Osteocyte (in vitro differentiated cells): ENCODE data around the gene GADL1. TPM values are rescaled to one million over a fixed set of nuclear protein-coding genes. Genes with fewer than 3 reads are reported as not detected.
A peak's percentile ranks its signal among the peaks of the same experiment; 100 is the strongest.

Source experiments
- DNase-seq: peaks from one replicate; pipeline ENCODE4 v3.0.0; 2021; ENCODE audit warnings: mixed read lengths; ENCODE audit not compliant: unreplicated experiment; ENCODE audit errors: extremely low spot score
- H3K27ac Mint-ChIP-seq: one replicate; pipeline ENCODE4 v1.8.0; 2021; ENCODE audit warnings: mild to moderate bottlenecking, mixed read lengths; ENCODE audit not compliant: unreplicated experiment
- H3K27me3 Mint-ChIP-seq: one replicate; pipeline ENCODE4 v1.8.0; 2021; ENCODE audit warnings: mixed read lengths; ENCODE audit not compliant: unreplicated experiment
- H3K36me3 Mint-ChIP-seq: one replicate; pipeline ENCODE4 v1.8.0; 2021; ENCODE audit warnings: mixed read lengths; ENCODE audit not compliant: unreplicated experiment
- H3K4me1 Mint-ChIP-seq: one replicate; pipeline ENCODE4 v1.8.0; 2021; ENCODE audit warnings: mixed read lengths; ENCODE audit not compliant: unreplicated experiment
- H3K4me3 Mint-ChIP-seq: one replicate; pipeline ENCODE4 v1.8.0; 2021; ENCODE audit warnings: mild to moderate bottlenecking, moderate library complexity, mixed read lengths; ENCODE audit not compliant: unreplicated experiment
- H3K9me3 Mint-ChIP-seq: one replicate; pipeline ENCODE4 v1.8.0; 2021; ENCODE audit warnings: mixed read lengths; ENCODE audit not compliant: unreplicated experiment
- total RNA-seq: library from RNA; stranded (reverse); gene quantifications from 2 replicates; pipeline ENCODE4 v1.2.1, GENCODE V29; 2021
- TF ChIP-seq, protein P1 (sequence below): fragments of 200-600 bp; sonication (generic); IDR thresholded peaks from 2 replicates; pipeline ENCODE4 v1.5.0; 2021; ENCODE audit warnings: antibody characterized with exemption, mild to moderate bottlenecking, moderate library complexity

Gene GADL1
- total RNA-seq, 1 donor from 2014 or later, result not detected

DNA sequence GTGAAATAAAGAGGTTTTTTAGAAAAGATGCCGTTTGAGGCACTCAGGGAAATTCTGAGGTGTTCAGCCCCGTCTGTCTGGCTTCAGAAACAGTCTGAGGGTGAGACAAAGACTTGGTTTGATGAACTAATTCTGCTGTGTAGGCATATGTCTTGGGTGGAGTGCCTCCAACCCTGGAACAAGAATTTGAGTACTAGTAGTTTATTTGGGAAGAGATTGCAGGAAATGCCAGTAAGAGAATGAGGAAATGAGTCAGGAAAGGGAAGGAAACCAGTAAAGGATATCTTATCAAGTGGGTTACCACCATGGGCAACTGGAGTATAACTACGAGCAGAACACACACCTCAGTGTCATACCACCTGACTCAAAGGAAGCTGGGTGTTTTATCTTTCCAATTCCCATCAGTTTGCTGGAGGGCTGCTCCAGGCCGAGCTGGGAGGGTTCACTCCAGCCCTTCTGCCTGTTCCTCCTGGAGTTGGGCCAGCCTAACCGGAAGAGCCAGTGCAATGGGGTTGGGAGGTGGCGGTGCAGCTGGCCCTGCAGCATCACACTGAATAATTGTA, 212.7 kb downstream of the GADL1 start:
- no peaks in the 10 kb centered on the region for H3K9me3 Mint-ChIP-seq
- no peaks in the 10 kb centered on the region for H3K27me3 Mint-ChIP-seq
- peaks cover 45% of the 10 kb centered on the region for H3K4me1 Mint-ChIP-seq
- TF ChIP-seq, protein P1, sequence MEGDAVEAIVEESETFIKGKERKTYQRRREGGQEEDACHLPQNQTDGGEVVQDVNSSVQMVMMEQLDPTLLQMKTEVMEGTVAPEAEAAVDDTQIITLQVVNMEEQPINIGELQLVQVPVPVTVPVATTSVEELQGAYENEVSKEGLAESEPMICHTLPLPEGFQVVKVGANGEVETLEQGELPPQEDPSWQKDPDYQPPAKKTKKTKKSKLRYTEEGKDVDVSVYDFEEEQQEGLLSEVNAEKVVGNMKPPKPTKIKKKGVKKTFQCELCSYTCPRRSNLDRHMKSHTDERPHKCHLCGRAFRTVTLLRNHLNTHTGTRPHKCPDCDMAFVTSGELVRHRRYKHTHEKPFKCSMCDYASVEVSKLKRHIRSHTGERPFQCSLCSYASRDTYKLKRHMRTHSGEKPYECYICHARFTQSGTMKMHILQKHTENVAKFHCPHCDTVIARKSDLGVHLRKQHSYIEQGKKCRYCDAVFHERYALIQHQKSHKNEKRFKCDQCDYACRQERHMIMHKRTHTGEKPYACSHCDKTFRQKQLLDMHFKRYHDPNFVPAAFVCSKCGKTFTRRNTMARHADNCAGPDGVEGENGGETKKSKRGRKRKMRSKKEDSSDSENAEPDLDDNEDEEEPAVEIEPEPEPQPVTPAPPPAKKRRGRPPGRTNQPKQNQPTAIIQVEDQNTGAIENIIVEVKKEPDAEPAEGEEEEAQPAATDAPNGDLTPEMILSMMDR, result no peak
- H3K36me3 Mint-ChIP-seq, result peaks cover 52% of the 10 kb centered on the region
- DNase-seq, result no peak
- H3K27ac Mint-ChIP-seq, result peak overlapping the region; percentile 89
- peak overlapping the region; percentile 39 for H3K4me3 Mint-ChIP-seq

DNA sequence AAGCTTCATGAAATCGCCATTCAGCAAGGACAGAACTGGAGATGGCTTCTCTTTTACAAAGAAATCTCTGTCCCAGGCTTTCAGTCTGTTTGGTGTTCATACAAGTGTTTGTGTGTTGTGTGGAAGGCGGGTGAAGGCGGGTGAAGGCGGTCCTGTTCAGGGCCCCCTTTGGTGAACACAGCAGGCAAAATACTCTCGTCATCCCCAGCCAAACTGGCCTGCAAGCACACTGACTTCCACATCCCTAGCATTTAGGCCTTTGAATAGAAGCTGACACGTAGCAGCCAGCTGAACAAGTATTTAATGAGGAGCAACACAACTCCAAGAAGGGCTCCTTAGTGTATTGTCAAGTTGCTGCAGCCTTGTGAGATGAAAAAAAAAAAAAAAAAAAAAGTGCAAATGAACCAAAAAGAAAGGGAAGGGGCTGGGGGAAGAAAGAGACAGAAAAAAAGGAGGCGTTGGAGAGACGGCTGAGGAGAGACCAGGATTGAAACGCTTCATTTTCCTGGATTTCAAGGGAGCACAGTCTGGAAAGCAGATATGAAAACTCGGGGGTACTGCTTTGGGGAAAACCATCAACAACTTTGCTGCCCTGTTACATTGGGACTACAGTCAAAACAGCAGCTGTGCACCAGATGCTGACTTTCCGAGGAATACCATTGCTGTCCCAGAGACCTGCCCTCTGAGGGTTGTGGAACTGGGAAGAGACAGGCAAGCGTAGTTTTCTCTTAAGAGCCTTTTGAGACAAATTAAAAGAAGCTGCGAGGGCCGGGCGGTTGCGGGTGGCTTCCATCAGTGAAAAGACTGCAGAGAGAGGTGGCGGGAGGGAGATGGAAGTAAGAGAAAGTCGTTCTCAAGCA, 213.4 kb downstream of the GADL1 start:
- Mint-ChIP-seq H3K9me3 (no peaks in the 10 kb centered on the region), H3K4me1 (peaks cover 45% of the 10 kb centered on the region), H3K36me3 (peaks cover 55% of the 10 kb centered on the region), H3K27ac (peak overlapping the region; percentile 89), H3K27me3 (no peaks in the 10 kb centered on the region), H3K4me3 (peak overlapping the region; percentile 39)
- TF ChIP-seq, protein P1, result no peak
- DNase-seq, result no peak

GRCh38 chr3:30679045-30679444, 215.4 kb downstream of the GADL1 start:
- H3K4me1 Mint-ChIP-seq, result peaks cover 43% of the 10 kb centered on the region
- no peak for DNase-seq
- no peak overlapping the region for H3K4me3 Mint-ChIP-seq
- H3K27me3 Mint-ChIP-seq, result no peaks in the 10 kb centered on the region
- TF ChIP-seq, protein P1, result no peak
- H3K27ac Mint-ChIP-seq, result no peak overlapping the region
- peaks cover 63% of the 10 kb centered on the region for H3K36me3 Mint-ChIP-seq
- H3K9me3 Mint-ChIP-seq, result no peaks in the 10 kb centered on the region

GRCh38 chr3:30677347-30677685, 217.1 kb downstream of the GADL1 start:
- H3K4me1 Mint-ChIP-seq, result peaks cover 31% of the 10 kb centered on the region
- no peaks in the 10 kb centered on the region for H3K27me3 Mint-ChIP-seq
- TF ChIP-seq, protein P1, result no peak
- DNase-seq, result no peak
- H3K9me3 Mint-ChIP-seq, result no peaks in the 10 kb centered on the region
- H3K27ac Mint-ChIP-seq, result no peak overlapping the region
- H3K4me3 Mint-ChIP-seq, result no peak overlapping the region
- H3K36me3 Mint-ChIP-seq, result peaks cover 69% of the 10 kb centered on the region
